Measurements from ENCODE around the gene C4orf36. TPM values are rescaled to one million over a fixed set of nuclear protein-coding genes. Genes with fewer than 3 reads are reported as not detected.

C4orf36 gene
- total and polyA plus RNA-seq, 11 donors, result 0.36 to 2.4 (median 1.2) TPM; not detected in 3

DNA sequence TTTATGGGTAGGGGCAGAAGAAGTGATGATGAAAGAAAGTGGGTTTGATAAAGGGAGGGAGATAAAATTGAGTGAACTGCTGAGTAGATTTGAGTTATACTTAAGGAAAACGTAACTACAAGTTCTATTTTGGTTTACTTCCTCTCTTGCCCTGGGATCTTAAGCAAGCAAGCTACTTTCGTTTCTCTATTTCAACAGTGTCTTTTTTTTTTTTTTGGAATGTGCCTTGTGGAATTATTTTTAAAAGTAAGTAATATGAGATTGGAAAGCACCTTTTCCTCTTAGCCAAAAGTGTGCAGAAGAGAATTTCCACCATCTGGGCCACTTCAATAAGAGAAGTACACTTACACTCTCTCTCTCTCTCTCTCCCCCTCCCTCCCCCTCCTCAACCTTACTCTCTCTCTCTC is 16.0 kb upstream of the C4orf36 start:
- TF ChIP-seq POLR2A (IDR thresholded peaks at IDR 0.05), result no peak
- TF ChIP-seq, protein P1, sequence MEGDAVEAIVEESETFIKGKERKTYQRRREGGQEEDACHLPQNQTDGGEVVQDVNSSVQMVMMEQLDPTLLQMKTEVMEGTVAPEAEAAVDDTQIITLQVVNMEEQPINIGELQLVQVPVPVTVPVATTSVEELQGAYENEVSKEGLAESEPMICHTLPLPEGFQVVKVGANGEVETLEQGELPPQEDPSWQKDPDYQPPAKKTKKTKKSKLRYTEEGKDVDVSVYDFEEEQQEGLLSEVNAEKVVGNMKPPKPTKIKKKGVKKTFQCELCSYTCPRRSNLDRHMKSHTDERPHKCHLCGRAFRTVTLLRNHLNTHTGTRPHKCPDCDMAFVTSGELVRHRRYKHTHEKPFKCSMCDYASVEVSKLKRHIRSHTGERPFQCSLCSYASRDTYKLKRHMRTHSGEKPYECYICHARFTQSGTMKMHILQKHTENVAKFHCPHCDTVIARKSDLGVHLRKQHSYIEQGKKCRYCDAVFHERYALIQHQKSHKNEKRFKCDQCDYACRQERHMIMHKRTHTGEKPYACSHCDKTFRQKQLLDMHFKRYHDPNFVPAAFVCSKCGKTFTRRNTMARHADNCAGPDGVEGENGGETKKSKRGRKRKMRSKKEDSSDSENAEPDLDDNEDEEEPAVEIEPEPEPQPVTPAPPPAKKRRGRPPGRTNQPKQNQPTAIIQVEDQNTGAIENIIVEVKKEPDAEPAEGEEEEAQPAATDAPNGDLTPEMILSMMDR (IDR thresholded peaks at IDR 0.05), result no peak
- Histone ChIP-seq H3K9me3 (no peaks in the 10 kb centered on the region), H3K4me3 (peak overlapping the region in 2 of 12 donors; percentile 9 to 21), H3K27me3 (no peaks in the 10 kb centered on the region), H3K36me3 (peaks cover 0 to 5% (median 0%) of the 10 kb centered on the region in 9 donors), H3K4me1 (peaks cover 0 to 52% (median 8%) of the 10 kb centered on the region in 12 donors), H3K27ac (peak overlapping the region in 9 of 12 donors; percentile 3 to 88 (median 21))
- intact Hi-C loops (cut with DNase I), result loop anchor here in 1 of 10 donors (5.0 kb wide), 1 partner anchor 314 kb away; the partner anchor contains the start of gene KLHL8
- peak in 1 of 4 donors; percentile 36 for ATAC-seq
- no peak for DNase-seq
- 18 to 34% (median 27%) methylated on average over 2 of the region's 2 CpGs for WGBS, 4 donors

GRCh38 chr4:86901864-86902263 is 9.6 kb upstream of the C4orf36 start:
- H3K36me3 ChIP-seq, result no peaks in the 10 kb centered on the region
- H3K27me3 ChIP-seq, result no peaks in the 10 kb centered on the region
- 94 to 96% (median 95%) methylated on average over 3 of the region's 3 CpGs for WGBS, 4 donors
- H3K27ac ChIP-seq, result no peak overlapping the region
- no peak overlapping the region for H3K4me3 ChIP-seq
- no peak for DNase-seq
- H3K9me3 ChIP-seq, result no peaks in the 10 kb centered on the region
- intact Hi-C loops (cut with DNase I), result no loop called here
- no peak for ATAC-seq
- TF ChIP-seq, protein P1 (IDR thresholded peaks at IDR 0.05), result no peak
- TF ChIP-seq POLR2A (IDR thresholded peaks at IDR 0.05), result no peak
- H3K4me1 ChIP-seq, result peaks cover 0 to 7% (median 0%) of the 10 kb centered on the region in 12 donors

GRCh38 chr4:86898562-86898961 is 6.3 kb upstream of the C4orf36 start:
- TF ChIP-seq POLR2A (IDR thresholded peaks at IDR 0.05), result no peak
- TF ChIP-seq, protein P1 (IDR thresholded peaks at IDR 0.05), result no peak
- ATAC-seq (no peak), DNase-seq (no peak)
- no peaks in the 10 kb centered on the region for H3K27me3 ChIP-seq
- no peak overlapping the region for H3K4me3 ChIP-seq
- H3K27ac ChIP-seq, result no peak overlapping the region
- WGBS, 4 donors, result 85 to 95% (median 91%) methylated on average over 4 of the region's 4 CpGs
- intact Hi-C loops (cut with DNase I), result loop anchor here in 3 of 10 donors (10.0 kb wide), 2 partner anchors 94 to 304 kb away; partner anchors contain the start of gene PTPN13 (in 2 of the 3)
- no peaks in the 10 kb centered on the region for H3K4me1 ChIP-seq
- no peaks in the 10 kb centered on the region for H3K9me3 ChIP-seq
- H3K36me3 ChIP-seq, result no peaks in the 10 kb centered on the region

- intact Hi-C loops (cut with DNase I), result loop anchor here in 5 of 10 donors (2.0 to 10.0 kb wide), 4 partner anchors 92 to 400 kb away; partner anchors contain the start of gene PTPN13 (in 2 of the 5)
- WGBS, 4 donors, result 50 to 61% (median 55%) methylated on average over 4 of the region's 4 CpGs
- ATAC-seq (no peak), DNase-seq (no peak)
- Histone ChIP-seq H3K9me3 (no peaks in the 10 kb centered on the region), H3K4me3 (no peak overlapping the region), H3K27ac (no peak overlapping the region), H3K36me3 (no peaks in the 10 kb centered on the region), H3K27me3 (peaks cover 0 to 8% (median 0%) of the 10 kb centered on the region in 9 donors), H3K4me1 (peaks cover 0 to 16% (median 4%) of the 10 kb centered on the region in 12 donors)
- TF ChIP-seq POLR2A (IDR thresholded peaks at IDR 0.05), result no peak
- TF ChIP-seq, protein P1 (IDR thresholded peaks at IDR 0.05), result no peak
Observed at GRCh38 chr4:86896596-86896995, 4.4 kb upstream of the C4orf36 start.
